ENCODE data around the gene ZDHHC1. TPM values are rescaled to one million over a fixed set of nuclear protein-coding genes. Genes with fewer than 3 reads are reported as not detected.

Gene ZDHHC1
- total RNA-seq, 4 donors from 2014 or later = 3.5 to 14.5 (median 6.3) TPM

- Histone ChIP-seq H3K9me3 (no peaks in the 10 kb centered on the region), H3K36me3 (peaks cover 0 to 5% (median 0%) of the 10 kb centered on the region in 3 donors), H3K27ac (peak overlapping the region in 3 of 4 donors; percentile 93 to 98 (median 96)), H3K4me3 (peak overlapping the region in 3 of 4 donors; percentile 21 to 58 (median 46)), H3K27me3 (no peaks in the 10 kb centered on the region), H3K4me1 (peaks cover 3 to 85% (median 34%) of the 10 kb centered on the region in 4 donors)
- DNase-seq = peak in 1 of 3 donors; percentile 59
- TF ChIP-seq POLR2A (IDR thresholded peaks at IDR 0.05) (no peak), CTCF (IDR thresholded peaks at IDR 0.05) (no peak)
These were observed 41.9 kb upstream of the ZDHHC1 start for GRCh38 chr16:67458121-67458641.

DNA sequence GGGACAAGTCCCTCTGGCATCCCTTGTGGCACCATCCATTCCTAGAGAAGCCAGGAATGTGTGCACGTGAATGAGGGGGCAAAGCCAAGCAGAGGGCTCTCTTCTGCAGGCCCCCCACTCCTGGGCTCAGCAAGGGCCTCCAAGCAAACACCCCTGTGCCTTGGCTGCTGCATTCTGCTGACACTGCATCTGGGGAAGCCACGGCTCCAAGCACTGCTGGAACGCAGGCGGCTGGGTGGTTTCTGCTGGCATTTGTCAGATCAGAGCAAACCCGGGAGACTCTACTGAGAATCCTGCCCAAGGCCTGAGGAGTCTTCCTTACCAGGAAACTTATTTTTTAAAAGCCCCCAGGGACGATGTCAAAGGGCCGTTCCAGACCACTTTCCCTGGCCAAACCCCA is 41.3 kb upstream of the ZDHHC1 start:
- Histone ChIP-seq H3K4me1 (peaks cover 3 to 85% (median 34%) of the 10 kb centered on the region in 4 donors), H3K27ac (peak overlapping the region in 3 of 4 donors; percentile 93 to 98 (median 96)), H3K9me3 (no peaks in the 10 kb centered on the region), H3K27me3 (no peaks in the 10 kb centered on the region), H3K36me3 (peaks cover 0 to 11% (median 0%) of the 10 kb centered on the region in 3 donors), H3K4me3 (peak overlapping the region in 2 of 4 donors; percentile 46 to 58)
- TF ChIP-seq POLR2A (IDR thresholded peaks at IDR 0.05) (no peak), CTCF (IDR thresholded peaks at IDR 0.05) (no peak)
- DNase-seq = no peak

DNA sequence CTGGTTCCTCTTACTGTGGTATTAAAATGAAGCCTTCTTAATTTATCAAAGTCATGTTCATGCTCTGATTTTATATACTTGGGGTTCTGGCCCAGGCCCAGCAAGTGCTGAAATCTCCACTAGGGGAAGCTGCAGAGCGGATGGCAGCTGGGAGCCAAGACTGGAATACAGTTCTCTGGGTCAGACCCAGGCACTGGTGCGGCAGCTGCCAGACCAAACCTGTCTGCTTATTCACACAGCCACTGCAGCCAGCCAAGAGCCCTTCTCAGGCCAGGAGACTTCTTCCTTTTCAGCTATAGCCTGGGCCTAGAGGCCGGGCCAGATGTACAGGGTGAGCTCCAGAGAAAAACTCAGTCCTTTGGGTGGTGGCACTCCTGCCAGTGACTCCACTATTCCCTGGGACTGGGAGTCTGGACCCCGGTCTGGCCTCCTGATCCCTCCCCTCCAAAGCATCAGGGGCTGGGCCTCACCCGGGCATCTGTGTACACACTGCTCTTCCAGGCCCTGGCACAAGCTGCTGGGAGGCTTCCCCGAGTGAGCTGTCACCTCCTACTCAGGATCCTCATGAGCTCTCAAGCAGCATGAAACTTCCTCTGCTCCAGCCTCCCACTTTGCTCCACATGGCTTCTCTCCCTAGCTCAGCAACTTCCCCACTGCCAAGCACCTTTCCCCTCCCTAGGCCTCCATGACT is 40.3 kb upstream of the ZDHHC1 start:
- no peaks in the 10 kb centered on the region for H3K9me3 ChIP-seq
- H3K36me3 ChIP-seq = peaks cover 0 to 17% (median 0%) of the 10 kb centered on the region in 3 donors
- peak in 4 of 6 experiments; percentile 35 to 86 (median 78) for TF ChIP-seq CTCF (IDR thresholded peaks at IDR 0.05)
- TF ChIP-seq POLR2A (IDR thresholded peaks at IDR 0.05) = peak in 1 of 2 donors; percentile 88
- peak in 2 of 3 donors; percentile 80 to 83 for DNase-seq
- H3K27ac ChIP-seq = peak overlapping the region; percentile 18 to 98 (median 94)
- peak overlapping the region in 2 of 4 donors; percentile 46 to 58 for H3K4me3 ChIP-seq
- peaks cover 3 to 88% (median 35%) of the 10 kb centered on the region in 4 donors for H3K4me1 ChIP-seq
- no peaks in the 10 kb centered on the region for H3K27me3 ChIP-seq

- no peak for DNase-seq
- TF ChIP-seq CTCF (IDR thresholded peaks at IDR 0.05) = no peak
- no peaks in the 10 kb centered on the region for H3K9me3 ChIP-seq
- no peak overlapping the region for H3K4me3 ChIP-seq
- peaks cover 0 to 32% (median 0%) of the 10 kb centered on the region in 3 donors for H3K36me3 ChIP-seq
- H3K27me3 ChIP-seq = no peaks in the 10 kb centered on the region
- peak overlapping the region in 2 of 4 donors; percentile 36 to 94 for H3K27ac ChIP-seq
- H3K4me1 ChIP-seq = peaks cover 3 to 88% (median 23%) of the 10 kb centered on the region in 4 donors
These were observed 38.6 kb upstream of the ZDHHC1 start for GRCh38 chr16:67454852-67455251.

- H3K36me3 ChIP-seq = peaks cover 0 to 38% (median 0%) of the 10 kb centered on the region in 3 donors
- H3K27ac ChIP-seq = peak overlapping the region in 2 of 4 donors; percentile 36 to 94
- DNase-seq = peak in 1 of 3 donors; percentile 53
These were observed 37.8 kb upstream of the ZDHHC1 start for GRCh38 chr16:67454104-67454503.

More at GRCh38 chr16:67454104-67454503, 37.8 kb upstream of the ZDHHC1 start:
- no peaks in the 10 kb centered on the region for H3K27me3 ChIP-seq
- H3K9me3 ChIP-seq = no peaks in the 10 kb centered on the region
- TF ChIP-seq POLR2A (IDR thresholded peaks at IDR 0.05) (peak in 1 of 2 donors; percentile 22), CTCF (IDR thresholded peaks at IDR 0.05) (no peak)
- no peak overlapping the region for H3K4me3 ChIP-seq
- peaks cover 3 to 88% (median 19%) of the 10 kb centered on the region in 4 donors for H3K4me1 ChIP-seq

All from Peyer's patch (tissue), 4 donors.